ENCODE results near the gene SAMHD1.
"Not testable (repeated sequence)": the region's sequence is repeated elsewhere in the genome, so short reads cannot be mapped to it uniquely, and the experiment has no call there.

Gene SAMHD1

DNA sequence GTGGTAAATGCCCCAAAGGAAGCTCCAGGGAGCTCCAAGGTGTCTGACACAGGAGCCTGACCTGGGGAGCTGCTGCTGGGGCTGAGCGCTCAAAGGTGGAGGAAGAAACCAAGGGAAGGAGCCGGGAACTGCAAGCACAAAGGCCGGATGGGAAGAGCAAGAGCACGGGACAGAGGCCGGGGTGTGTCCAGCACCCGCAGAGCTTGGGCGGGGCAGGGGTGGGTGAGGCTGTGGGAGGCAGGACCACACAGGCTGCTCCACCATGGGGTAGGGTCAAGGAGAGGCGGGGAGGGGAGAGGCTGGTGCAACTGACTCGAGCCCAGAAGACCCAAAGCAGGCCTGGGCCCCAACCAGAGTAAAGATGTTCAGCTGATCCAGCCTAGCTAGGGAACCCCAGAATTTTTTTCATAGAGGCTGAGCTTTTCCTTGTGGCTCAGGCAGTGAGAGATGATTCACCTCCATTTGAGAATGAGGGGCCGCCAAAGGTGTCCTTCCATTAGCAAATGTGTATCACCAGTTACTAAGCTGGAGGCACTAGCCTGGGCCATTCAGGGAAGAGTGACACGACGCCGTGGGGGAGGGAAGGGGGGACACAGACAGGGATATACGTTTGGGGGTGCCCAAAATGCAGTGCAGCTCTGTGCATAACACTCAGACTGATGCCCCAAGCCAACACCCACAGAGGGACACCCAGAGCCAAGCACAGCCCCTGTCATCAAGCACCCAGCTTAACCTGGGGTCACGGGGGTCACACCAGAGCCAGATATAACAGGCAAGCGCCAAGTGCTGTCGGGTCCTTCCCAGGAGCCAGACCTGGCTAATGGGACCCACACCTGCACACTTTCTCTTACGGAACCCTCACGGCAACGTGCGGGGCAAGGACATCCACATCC lies 96.9 kb downstream of the SAMHD1 start:
- DNase-seq (ENCODE audit: low read depth): no peak

DNA sequence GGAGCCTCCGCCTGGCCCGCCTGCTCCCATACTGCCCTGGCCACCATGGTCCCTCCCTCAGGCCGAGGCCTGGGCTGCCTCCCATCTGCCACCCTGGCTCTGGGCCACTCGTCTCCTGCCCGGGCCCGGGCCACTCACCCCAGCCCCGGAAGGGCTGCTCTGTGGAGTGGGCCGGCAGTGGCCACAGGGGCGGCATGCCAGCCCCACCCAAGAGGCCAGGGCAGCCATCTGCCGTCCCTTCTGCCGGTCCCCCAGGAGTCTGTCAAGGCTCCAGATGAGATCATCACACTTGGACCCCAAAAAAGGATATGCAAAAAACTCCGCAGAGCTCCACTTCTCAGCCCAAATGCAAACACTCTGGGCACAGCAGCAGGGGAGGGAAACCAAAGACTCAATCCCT lies 99.3 kb downstream of the SAMHD1 start:
- no peak for DNase-seq (ENCODE audit: low read depth)

DNA sequence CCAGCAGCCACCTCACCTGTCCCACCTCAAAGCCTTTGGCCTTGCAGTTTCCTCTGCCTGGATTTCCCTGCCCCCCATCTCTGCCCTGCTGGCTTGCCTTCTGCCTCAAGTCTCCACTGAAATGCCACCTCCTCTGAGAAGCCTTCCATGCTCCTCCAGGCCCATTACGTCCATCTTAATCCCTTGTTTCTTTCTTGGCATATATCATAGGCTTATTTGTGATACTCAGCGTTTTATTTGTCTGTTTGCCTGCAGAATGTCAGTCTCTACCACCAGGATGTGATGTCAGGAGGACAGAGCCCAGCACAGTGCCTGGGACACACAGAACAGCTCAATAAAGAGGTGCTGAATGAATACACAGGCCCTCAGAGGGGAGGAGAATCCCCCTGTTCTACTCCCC lies 100.0 kb downstream of the SAMHD1 start:
- no peak for DNase-seq (ENCODE audit: low read depth)

DNA sequence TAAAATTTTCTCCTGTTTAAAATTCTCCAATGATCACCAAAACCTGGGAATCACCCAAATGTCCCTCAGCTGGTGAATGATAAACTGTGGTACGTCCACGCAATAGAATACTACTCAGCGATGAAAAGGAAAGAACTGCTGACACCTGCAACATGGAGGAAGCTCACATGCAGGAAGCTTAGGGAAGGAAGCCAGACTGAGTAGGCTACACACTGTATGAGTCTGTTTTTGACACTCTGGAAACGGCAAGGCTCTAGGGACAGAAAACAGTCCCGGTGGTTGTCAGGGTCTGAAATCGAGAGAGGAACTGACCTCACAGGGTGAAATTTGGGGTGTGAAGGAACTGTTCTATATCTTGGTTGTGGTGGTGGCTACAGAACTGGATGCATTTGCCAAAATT lies 100.7 kb downstream of the SAMHD1 start:
- no peak for DNase-seq (ENCODE audit: low read depth)

- no peak for DNase-seq (ENCODE audit: low read depth)
Observed at GRCh38 chr20:36849333-36850065, 102.0 kb downstream of the SAMHD1 start.

DNA sequence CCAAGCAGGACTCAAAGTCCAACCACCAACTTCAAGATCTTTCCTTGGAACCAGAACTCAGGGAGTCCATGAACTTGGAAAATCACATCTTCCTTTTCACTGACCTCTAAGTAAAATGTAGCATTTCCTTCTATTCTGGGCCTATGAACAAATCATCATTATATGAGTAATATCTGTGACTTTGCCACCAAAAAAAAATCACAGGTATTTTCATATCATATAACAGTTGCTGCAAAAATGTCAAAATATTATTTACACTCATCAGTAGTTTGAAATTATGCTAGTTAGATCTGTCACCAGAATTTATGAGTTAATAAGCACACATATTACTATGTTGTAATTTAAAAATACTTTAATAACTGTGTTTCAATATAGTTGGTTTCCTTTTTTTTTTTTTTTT lies 102.8 kb downstream of the SAMHD1 start:
- DNase-seq (ENCODE audit: low read depth): no peak

GRCh38 chr20:36848078-36848660 lies 103.3 kb downstream of the SAMHD1 start:
- no peak for DNase-seq (ENCODE audit: low read depth)

GRCh38 chr20:36847710-36848040 lies 103.8 kb downstream of the SAMHD1 start:
- DNase-seq (ENCODE audit: low read depth): no peak

DNA sequence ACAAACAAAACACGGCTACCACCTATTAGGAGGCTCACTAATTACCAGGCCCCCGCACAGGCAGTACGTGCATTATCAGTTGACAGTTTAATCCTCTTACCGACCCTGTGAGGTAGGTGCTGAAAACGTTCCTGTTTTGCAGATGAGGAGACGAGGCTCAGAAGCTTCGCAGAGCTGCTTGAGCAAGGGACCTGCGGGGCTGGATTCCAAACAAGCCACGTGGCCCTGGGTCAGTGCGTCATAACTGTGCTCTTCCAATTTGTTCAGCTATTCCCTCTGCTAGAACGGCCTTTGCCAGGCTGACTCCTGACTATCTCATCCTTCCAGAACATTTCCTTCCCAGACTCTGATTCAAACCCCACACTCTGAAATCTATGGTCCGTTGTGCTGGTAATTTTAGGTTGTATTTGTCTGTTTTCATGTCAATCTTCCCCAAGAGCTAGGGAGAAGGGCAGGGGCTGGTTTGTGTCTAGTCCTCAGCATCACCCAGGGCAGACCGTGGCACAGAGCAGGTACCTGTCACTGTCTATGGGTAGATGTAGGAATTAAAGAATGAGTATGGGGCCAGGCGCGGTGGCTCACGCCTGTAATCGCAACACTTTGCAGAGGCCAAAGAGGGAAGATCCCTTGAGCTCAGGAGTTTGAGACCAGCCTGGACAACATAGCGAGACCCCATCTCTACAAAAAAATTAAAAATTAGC lies 104.3 kb downstream of the SAMHD1 start:
- no peak for DNase-seq (ENCODE audit: low read depth)

GRCh38 chr20:36845288-36845971 lies 106.1 kb downstream of the SAMHD1 start:
- no peak for DNase-seq (ENCODE audit: low read depth)

DNA sequence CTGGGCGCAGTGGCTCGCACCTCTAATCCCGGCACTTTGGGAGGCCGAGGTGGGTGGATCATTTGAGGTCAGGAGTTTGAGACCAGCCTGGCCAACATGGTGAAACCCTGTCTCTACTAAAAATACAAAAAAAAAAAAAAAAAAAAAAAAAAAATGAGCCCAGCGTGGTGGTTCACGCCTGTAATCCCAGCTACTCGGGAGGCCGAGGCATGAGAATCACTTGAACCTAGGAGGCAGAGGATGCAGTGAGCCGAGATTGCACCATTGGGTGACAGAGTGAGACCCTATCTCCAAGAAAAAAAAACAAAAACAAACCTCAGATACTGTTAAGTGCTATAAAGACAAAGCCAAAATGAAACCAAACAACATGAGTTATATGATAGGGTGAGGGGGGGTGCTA lies 110.5 kb downstream of the SAMHD1 start:
- DNase-seq (ENCODE audit: low read depth): not testable (repeated sequence)
